B cell (primary cell): Measurements from ENCODE around the gene WWTR1. TPM values are rescaled to one million over a fixed set of nuclear protein-coding genes. Genes with fewer than 3 reads are reported as not detected.

Source experiments
- ATAC-seq: fragments of 200-7000 bp; cut with Tn5 transposase; one replicate; pipeline ENCODE4 v1.10.0; 2021; ENCODE audit warnings: low read depth, mild to moderate bottlenecking, moderate number of reproducible peaks, moderate library complexity
- CTCF ChIA-PET: fragments of 350-600 bp; sonication (Branson Sonifier 250); formaldehyde crosslinking; loops from one replicate; lab custom pipeline; 2021; ENCODE audit warnings: antibody characterized with exemption, inconsistent platforms; lab: Charles Lee
- POLR2A ChIA-PET: fragments of 350-600 bp; sonication (Branson Sonifier 250); formaldehyde crosslinking; loops from one replicate; lab custom pipeline; 2021; ENCODE audit warnings: antibody characterized with exemption; lab: Charles Lee
- DNase-seq: peaks from one replicate; pipeline ENCODE4 v3.0.0; 2013
- H2AFZ ChIP-seq: 2 replicates; pipeline ENCODE4 v1.6.1; 2012; ENCODE audit warnings: mild to moderate bottlenecking, low read depth, low read length; ENCODE audit not compliant: insufficient read depth, poor library complexity, severe bottlenecking
- H3K27ac ChIP-seq, 2 donors: 1 replicate in 1 of 2; 2 replicates in 1 of 2; pipeline ENCODE4 v1.5.1; 2012 to 2013; ENCODE audit warnings: low read length in 2 of 2, mild to moderate bottlenecking in 2 of 2, moderate library complexity in 1 of 2
- H3K27me3 ChIP-seq, 4 experiments: fragments of 200-600 bp in 1 of 4; sonication (generic) in 1 of 4; replicated peaks in 1 of 4; 1 replicate in 2 of 4; 2 replicates in 2 of 4; pipeline versions ENCODE4 v1.6.1 to v1.7.0; 2013 to 2016; ENCODE audit warnings: low read length in 3 of 4, mild to moderate bottlenecking in 2 of 4, mixed read lengths in 1 of 4, moderate library complexity in 1 of 4; ENCODE audit not compliant: insufficient read depth in 4 of 4, control insufficient read depth in 3 of 4; ENCODE audit errors: control extremely low read depth in 1 of 4
- H3K36me3 ChIP-seq, 2 experiments: replicated peaks in 1 of 2; 1 replicate in 1 of 2; 2 replicates in 1 of 2; pipeline versions ENCODE4 v1.6.1 to v1.7.1; 2013; ENCODE audit warnings: low read length in 1 of 2; ENCODE audit not compliant: insufficient read depth in 2 of 2, control insufficient read depth in 1 of 2; ENCODE audit errors: control extremely low read depth in 1 of 2, extremely low read depth in 1 of 2
- H3K4me1 ChIP-seq, 2 donors: fragments of 200-600 bp in 1 of 2; sonication (generic) in 1 of 2; 1 replicate in 1 of 2; 2 replicates in 1 of 2; pipeline versions ENCODE4 v1.5.1 to v1.6.1; 2013 to 2017; ENCODE audit warnings: low read length in 2 of 2; ENCODE audit not compliant: control insufficient read depth in 2 of 2, insufficient read depth in 2 of 2
- H3K4me2 ChIP-seq: replicated peaks from 2 replicates; pipeline ENCODE3; 2012; ENCODE audit warnings: mild to moderate bottlenecking, low read depth, low read length; ENCODE audit not compliant: poor library complexity, severe bottlenecking
- H3K4me3 ChIP-seq, 5 experiments: fragments of 200-600 bp in 1 of 5; sonication (generic) in 1 of 5; 1 replicate in 3 of 5; 2 replicates in 2 of 5; pipeline versions ENCODE4 v1.5.1 to v1.7.0; 2011 to 2016; ENCODE audit warnings: low read length in 4 of 5, mild to moderate bottlenecking in 4 of 5, low read depth in 2 of 5, control low read depth in 1 of 5, moderate library complexity in 1 of 5; ENCODE audit not compliant: insufficient read depth in 1 of 5; ENCODE audit errors: control extremely low read depth in 1 of 5, extremely low read depth in 1 of 5
- H3K79me2 ChIP-seq: fragments of 200-600 bp; sonication (generic); one replicate; pipeline ENCODE4 v1.6.0; 2016; ENCODE audit warnings: low read length; ENCODE audit not compliant: control insufficient read depth, insufficient read depth
- H3K9ac ChIP-seq: fragments of 200-600 bp; sonication (generic); 2 replicates; pipeline ENCODE4 v1.6.1; 2017; ENCODE audit warnings: mild to moderate bottlenecking, low read length, moderate library complexity
- H3K9me3 ChIP-seq, 3 donors: one replicate each; pipeline versions ENCODE4 v1.6.1 to v1.7.1; 2013; ENCODE audit warnings: low read length in 2 of 3; ENCODE audit not compliant: control insufficient read depth in 2 of 3, insufficient read depth in 1 of 3; ENCODE audit errors: control extremely low read depth in 1 of 3
- H4K20me1 ChIP-seq: 2 replicates; pipeline ENCODE4 v1.6.0; 2012; ENCODE audit warnings: mild to moderate bottlenecking, low read length; ENCODE audit not compliant: insufficient read depth, control insufficient read depth, poor library complexity, severe bottlenecking
- H3K27ac Mint-ChIP-seq: one replicate; pipeline ENCODE4 v1.8.0; 2021; ENCODE audit warnings: mixed read lengths
- H3K27me3 Mint-ChIP-seq: one replicate; pipeline ENCODE4 v1.8.0; 2021; ENCODE audit warnings: mixed read lengths
- H3K4me1 Mint-ChIP-seq: one replicate; pipeline ENCODE4 v1.8.0; 2021; ENCODE audit warnings: mixed read lengths
- H3K4me3 Mint-ChIP-seq: one replicate; pipeline ENCODE4 v1.8.0; 2021; ENCODE audit warnings: mixed read lengths
- H3K9me3 Mint-ChIP-seq: one replicate; pipeline ENCODE4 v1.8.0; 2022; ENCODE audit warnings: mixed read lengths; ENCODE audit not compliant: insufficient read depth
- CTCF ChIP-seq: fragments of 200-600 bp; IDR thresholded peaks from one replicate; pipeline ENCODE4 v1.8.0; 2022; ENCODE audit warnings: antibody characterized with exemption, mild to moderate bottlenecking
- EZH2 ChIP-seq: IDR thresholded peaks from 2 replicates; pipeline ENCODE4 v1.6.1; 2012; ENCODE audit warnings: borderline replicate concordance, low read depth, mild to moderate bottlenecking, moderate library complexity, low read length; ENCODE audit not compliant: insufficient read depth, poor library complexity, severe bottlenecking
- WGBS: methylation state at CpG from one replicate; pipeline ENCODE4 v1.1.5; 2013; ENCODE audit warnings: missing lambda C conversion rate; ENCODE audit not compliant: insufficient coverage; 5-methylcytosine and 5-hydroxymethylcytosine counted together
- intact Hi-C: fragments of 100-400 bp; cut with micrococcal nuclease; formaldehyde crosslinking; loops from one replicate; pipeline ENCODE4 v1.10.0; 2022
- polyA plus RNA-seq: library from polyadenylated mRNA; depleted of rRNA; stranded (reverse); fragments of >200 nt; gene quantifications from 2 replicates; pipeline ENCODE4 v1.2.3, GENCODE V29; 2012
- total RNA-seq, 2 donors: library from RNA; stranded (reverse); fragments of 120-200 nt in 1 of 2; gene quantifications; 1 replicate in 1 of 2; 2 replicates in 1 of 2; pipeline versions ENCODE4 v1.2.3 to v1.2.4, GENCODE V29; 2013 to 2022

WWTR1 gene
- total and polyA plus RNA-seq, 2 donors (not counting 1 experiment from before 2014, with no cell fraction given), result 0.79 to 2.3 TPM

- Mint-ChIP-seq H3K4me1 (no peaks in the 10 kb centered on the region), H3K9me3 (no peaks in the 10 kb centered on the region), H3K4me3 (no peak overlapping the region), H3K27ac (no peak overlapping the region), H3K27me3 (peaks cover 38% of the 10 kb centered on the region)
- Histone ChIP-seq H3K4me2 (no peak overlapping the region), H3K9ac (no peak overlapping the region), H3K79me2 (no peaks in the 10 kb centered on the region), H3K4me1 (no peaks in the 10 kb centered on the region), H4K20me1 (no peaks in the 10 kb centered on the region), H3K36me3 (no peaks in the 10 kb centered on the region), H3K27me3 (peaks cover 0 to 5% (median 0%) of the 10 kb centered on the region in 4 experiments), H3K9me3 (peaks cover 0 to 4% (median 0%) of the 10 kb centered on the region in 3 donors), H2AFZ (no peak overlapping the region), H3K27ac (no peak overlapping the region), H3K4me3 (no peak overlapping the region)
- TF ChIP-seq EZH2, result no peak
- ATAC-seq, result no peak
- ChIA-PET POLR2A (no interaction called here), CTCF (no interaction called here)
- 100% methylated on average over 2 of the region's 2 CpGs for WGBS
- intact Hi-C loops, result no loop called here
- DNase-seq, result no peak
These were observed 29.2 kb upstream of the WWTR1 start for GRCh38 chr3:149686996-149687395.

GRCh38 chr3:149678351-149678950 lies 20.6 kb upstream of the WWTR1 start:
- ATAC-seq, result no peak
- H3K4me1 ChIP-seq, result no peaks in the 10 kb centered on the region
- no peaks in the 10 kb centered on the region for H3K36me3 ChIP-seq
- H3K4me3 Mint-ChIP-seq, result no peak overlapping the region
- no peak overlapping the region for H3K4me3 ChIP-seq
- no peaks in the 10 kb centered on the region for H4K20me1 ChIP-seq
- no peak overlapping the region for H2AFZ ChIP-seq
- H3K27ac Mint-ChIP-seq, result no peak overlapping the region
- no peak overlapping the region for H3K27ac ChIP-seq
- POLR2A ChIA-PET, result no interaction called here
- CTCF ChIA-PET, result no interaction called here
- H3K4me2 ChIP-seq, result no peak overlapping the region
- intact Hi-C loops, result no loop called here
- H3K27me3 Mint-ChIP-seq, result peaks cover 5% of the 10 kb centered on the region
- H3K4me1 Mint-ChIP-seq, result no peaks in the 10 kb centered on the region
- H3K9me3 ChIP-seq, result no peaks in the 10 kb centered on the region
- no peak overlapping the region for H3K9ac ChIP-seq
- no peaks in the 10 kb centered on the region for H3K9me3 Mint-ChIP-seq
- TF ChIP-seq EZH2 (no peak), CTCF (no peak)
- H3K27me3 ChIP-seq, result no peaks in the 10 kb centered on the region
- no peak for DNase-seq
- WGBS, result 91% methylated on average over 4 of the region's 7 CpGs
- no peaks in the 10 kb centered on the region for H3K79me2 ChIP-seq
